Measurements from ENCODE around the gene MTHFD1L.

DNA sequence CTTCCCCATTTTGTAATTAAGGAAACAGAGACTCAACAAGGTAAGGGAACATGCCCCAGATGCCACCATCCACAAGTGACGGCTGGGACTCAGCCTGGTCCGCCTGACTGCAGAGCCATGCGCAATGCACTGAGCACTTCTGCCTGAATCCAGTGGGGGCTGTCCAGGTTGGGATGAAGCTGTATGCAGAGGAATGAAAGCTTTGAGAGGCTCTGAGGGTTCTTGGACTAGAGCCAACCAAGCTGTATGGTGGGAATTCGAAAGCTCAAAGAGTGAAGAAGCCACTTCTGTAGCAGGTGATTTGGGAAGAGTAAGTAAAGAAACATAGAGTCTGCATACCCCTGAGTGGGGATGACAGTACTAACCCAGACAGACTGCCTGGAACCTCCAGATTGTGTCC, 246.6 kb downstream of the MTHFD1L start:
- TF ChIP-seq CTCF (IDR thresholded peaks at IDR 0.05) (no peak), EP300 (IDR thresholded peaks at IDR 0.05) (no peak), POLR2A (IDR thresholded peaks at IDR 0.05; ENCODE audit: low read depth) (no peak)
